ENCODE results near the gene GDAP1L1.

The GDAP1L1 gene

DNA sequence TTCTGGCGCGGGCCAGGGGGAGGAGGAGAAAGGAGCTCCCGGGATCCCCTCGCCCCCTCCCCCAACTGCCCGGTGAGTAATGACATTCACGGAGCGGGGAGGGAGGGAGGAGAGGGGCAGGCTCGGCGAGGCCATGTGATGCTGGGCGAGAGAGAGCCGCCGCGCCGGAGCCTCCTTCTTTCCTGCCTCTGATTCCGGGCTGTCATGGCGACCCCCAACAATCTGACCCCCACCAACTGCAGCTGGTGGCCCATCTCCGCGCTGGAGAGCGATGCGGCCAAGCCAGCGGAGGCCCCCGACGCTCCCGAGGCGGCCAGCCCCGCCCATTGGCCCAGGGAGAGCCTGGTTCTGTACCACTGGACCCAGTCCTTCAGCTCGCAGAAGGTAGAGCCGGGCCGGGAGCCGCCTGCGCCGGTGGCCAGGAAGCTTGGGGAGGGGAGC is at the start of gene GDAP1L1:
Gene GDAP1L1, plus strand, starts transcription at position 178 of the 441 bp plus-strand sequence. Its CDS starts 27 bp downstream, at position 205.
- DNase-seq (ENCODE audit: low spot score) = no peak

DNA sequence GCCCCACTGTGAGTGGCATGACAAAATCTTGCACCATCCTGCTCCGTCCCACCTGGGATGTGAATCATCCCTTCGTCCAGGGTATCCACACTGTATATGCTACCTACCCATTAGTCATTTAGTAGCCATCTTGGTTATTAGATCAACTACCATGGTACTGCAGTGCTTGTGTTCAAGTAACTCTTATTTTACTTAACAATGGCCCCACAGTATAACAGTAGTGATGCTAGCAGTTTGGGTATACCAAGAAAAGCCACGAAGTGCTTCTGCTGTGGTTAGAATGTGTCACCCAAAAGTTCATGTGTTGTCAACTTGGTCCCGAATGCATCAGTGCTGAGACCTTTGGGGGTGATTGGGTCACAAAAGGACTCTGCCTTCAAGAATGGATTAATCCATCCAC is 48.2 kb upstream of the GDAP1L1 start:
- DNase-seq (ENCODE audit: low spot score) = no peak

DNA sequence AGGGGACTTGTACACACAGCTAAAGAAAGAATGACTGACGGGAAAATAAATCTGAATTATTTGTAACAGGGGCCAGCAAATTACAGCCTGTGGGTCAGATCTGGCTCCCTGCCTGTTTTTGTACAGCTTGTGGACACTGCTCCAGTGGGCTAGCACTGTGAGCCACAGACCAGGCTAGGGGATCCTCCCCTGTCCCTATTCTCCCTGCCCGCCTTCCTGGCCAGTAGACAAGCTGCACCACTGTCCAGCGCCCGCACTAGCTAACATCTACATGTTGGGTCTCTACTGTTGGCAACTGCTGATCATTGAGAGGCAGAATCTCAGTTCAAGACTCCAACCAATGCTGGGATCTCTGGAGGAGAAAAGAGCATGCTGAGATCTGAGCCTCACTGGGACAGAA is 47.2 kb upstream of the GDAP1L1 start:
- DNase-seq (ENCODE audit: low spot score) = no peak

DNA sequence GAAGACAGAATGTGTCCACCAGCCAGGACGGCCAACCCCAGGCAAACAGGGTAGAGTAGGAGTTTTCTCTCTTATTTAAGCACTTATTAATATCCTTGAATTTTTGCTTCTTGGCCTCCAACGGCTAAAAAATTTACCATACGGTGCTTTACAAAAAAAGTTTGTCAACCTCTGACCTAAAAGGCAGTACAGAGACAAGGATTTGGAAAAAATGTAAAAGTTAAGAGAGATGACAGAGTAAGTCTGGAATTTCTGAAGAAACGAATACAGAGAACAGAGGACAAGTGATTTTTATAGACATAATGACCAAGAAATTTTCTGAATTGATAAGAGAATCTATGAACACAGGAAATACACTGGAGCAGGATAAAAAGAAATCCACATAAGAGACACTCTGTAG is 46.7 kb upstream of the GDAP1L1 start:
- no peak for DNase-seq (ENCODE audit: low spot score)

DNA sequence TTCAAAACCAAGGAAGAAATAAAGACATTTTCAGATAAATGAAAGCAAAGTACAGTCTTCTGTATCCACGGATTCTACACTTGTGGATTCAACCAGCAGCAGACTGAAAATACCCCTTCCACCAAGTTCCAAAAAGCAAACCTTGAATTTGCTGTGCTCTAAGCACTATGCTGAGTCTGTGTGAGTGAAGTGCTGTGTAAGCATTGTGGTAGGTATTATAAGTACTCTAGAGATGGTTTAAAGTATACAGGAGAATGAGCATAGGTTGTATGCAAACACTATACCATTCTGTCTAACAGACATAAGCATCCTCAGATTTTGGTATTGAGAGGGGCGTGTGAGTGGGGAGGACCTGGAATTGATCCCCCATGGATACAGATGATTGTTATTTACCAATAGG is 46.1 kb upstream of the GDAP1L1 start:
- DNase-seq (ENCODE audit: low spot score) = no peak

DNA sequence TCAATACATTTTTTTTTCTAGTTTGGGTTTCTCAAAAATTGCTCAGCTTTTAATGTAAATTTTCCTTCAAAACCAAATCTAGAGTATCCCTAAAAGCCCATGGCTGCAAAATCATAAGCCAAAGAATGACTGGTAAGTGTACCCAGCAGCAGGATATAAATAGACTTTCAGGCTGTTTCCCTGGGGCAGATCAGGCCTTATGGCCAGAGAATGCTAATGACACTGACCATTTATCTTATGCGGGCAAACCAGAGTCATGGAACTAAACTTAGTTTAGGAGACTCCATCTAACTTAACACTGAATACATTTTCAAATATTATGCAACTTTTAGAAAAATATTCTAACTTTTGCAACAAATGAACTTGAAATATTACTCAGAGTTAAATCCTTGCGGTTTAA is 43.9 kb upstream of the GDAP1L1 start:
- no peak for DNase-seq (ENCODE audit: low spot score)

DNA sequence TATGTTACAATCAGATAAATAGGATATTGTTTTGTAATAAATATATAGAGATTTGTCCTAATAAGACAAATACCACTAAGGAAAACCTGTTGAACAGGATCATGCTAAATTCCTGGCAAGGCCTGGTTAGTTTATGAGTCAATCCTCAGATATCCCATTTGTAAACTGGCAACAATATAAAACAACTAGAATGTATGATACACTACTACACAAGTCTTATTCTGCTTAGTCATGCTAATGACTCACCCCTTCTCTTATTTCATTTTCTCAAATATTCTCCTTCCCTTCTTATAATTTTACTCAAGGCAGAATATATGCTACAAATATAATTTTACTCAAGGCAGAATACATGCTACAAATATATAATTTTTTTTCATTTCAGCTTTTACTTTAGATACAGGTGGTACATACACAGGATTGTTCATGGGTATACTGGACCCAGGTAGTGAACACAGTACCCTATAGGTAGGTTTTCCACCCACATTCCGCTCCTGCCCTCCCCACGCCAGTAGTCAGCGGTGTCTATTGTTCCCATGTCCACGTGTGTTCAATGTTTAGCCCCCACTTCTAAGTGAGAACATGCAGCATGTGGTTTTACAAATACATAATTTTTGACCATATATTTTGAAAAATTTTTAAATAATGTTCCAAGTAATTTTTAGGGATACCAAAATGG is 42.8 kb upstream of the GDAP1L1 start:
- DNase-seq (ENCODE audit: low spot score) = no peak

DNA sequence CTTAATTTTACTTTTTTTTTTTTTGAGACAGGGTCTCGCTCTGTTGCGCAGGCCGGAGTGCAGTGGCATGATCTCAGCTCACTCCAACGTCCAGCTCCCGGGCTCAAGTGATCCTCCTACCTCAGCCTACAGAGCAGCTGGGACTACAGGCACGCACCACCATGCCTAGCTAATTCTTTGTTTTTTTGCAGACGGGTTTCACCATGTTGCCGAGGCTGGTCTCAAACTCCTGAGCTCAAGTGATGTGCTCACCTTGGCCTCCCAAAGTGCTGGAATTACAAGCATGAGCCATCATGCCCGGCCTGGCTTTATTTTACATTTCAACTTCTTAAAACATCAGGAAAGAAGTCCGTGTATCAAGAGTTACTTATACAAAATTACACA is 42.3 kb upstream of the GDAP1L1 start:
- DNase-seq (ENCODE audit: low spot score) = no peak

DNA sequence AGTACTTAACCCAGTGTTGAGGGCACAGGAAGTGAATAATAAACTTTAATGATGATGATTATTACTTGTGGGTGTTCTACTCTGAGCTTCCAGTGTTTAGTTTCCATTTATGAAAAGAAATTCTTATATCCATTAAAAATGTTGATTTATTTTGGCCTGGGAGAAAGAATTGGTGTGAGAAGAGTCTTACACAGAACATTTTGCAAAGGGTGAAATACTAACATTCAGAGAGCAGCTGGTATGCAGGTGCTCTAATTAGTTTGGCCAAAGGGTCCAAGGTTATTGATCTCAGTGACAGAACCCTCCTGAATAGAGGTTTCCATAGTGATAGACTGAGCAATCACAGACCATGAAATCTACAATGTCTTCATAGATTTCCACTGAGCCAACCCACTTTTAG is 41.0 kb upstream of the GDAP1L1 start:
- DNase-seq (ENCODE audit: low spot score) = no peak

DNA sequence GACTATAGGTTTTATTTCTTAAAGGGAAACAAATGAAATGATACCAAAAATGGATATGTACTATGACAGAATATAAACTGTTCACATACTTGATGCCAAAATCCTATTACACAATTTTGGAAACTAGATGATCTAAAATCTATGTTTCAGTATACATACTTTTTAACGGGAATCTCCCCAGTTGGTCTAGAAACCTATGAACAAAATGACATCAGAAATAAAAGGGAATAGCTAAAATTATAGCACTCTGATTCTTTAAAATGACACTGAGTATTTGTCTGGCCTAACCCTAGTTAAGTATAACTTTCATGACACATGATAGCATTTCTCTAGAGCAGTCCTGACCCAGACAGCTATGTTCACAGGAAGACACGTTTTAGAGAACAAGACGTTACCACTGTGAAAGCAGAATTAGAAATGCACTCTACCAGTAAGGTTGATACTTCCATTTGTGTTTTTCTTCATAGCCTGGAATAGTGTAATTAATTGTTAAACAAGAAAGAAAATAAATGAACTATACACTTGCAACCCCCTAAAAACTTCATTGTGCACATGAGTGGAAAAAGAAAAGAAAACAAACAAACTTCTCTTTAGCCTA is 39.9 kb upstream of the GDAP1L1 start:
- no peak for DNase-seq (ENCODE audit: low spot score)

DNA sequence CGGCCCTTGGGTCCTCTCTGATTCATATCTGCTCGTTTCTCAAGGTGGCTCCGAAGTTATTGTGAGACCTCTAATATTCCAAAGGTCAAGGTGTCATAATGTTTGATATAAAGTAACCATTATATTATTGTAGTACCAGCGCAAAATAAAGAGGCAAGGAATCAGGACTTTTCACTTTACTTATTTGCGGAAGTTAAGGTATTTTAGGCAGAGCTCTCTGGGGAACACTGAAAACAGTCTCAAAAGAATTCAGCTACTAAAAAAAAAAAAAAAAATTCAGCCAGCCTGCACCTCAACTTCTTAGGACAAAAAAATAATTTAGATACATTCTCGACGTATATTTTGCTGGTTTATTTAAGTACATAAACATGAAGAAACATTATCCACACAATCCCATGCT is 38.9 kb upstream of the GDAP1L1 start:
- DNase-seq (ENCODE audit: low spot score) = peak; percentile 46

DNA sequence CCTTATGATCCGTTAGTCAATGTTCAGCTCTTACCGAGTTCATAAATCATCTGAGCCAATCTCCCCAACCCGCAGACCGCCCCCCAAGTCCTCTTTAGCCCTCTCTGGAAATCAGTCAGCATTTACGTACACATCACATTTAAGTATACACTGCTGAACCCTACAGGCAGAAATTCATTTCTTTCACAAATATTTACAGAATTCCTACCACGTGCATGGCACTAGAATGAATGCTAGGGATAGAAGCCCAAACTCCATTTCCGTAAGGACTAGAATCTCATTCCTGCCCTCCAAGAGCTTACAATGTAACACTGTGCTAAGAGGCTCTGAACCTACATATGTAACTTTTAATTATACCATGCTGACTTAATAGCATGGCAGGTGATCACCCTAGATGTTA is 38.3 kb upstream of the GDAP1L1 start:
- peak; percentile 34 for DNase-seq (ENCODE audit: low spot score)

DNA sequence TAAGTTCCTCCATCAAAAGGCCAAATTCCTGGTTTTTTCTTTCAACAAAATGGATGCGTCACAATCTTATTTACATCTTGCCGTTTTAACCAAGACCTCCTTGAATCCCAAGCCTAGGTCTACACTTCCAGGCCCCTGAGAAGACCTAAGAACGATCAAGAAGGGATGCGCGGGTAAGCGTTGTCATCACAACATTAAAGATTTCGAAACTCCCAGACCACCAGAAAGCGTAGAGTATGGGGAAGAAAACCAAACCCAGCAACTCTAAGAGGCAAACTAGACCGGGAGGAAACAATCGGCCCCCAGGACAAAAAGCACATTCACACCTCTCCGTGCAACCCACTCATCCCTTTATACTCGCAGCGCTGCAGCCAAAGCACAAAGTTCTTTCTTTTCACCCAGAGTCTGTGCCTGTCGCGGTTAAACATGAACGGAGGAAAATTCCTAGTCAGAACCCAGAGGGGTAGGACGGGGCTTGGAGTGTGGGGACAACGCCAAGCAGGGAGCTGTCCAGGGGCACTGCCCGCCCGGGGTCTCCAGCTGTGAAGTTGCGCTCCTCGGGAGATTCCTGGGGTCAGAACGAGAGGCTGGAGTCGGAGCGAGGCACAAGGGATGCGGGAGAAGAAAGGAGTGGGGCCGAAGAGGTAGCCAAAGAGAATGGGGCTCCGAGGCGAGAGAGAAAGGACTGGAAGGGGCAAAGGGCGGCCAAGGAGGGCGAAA is 37.3 kb upstream of the GDAP1L1 start:
- DNase-seq (ENCODE audit: low spot score) = peak; percentile 55

DNA sequence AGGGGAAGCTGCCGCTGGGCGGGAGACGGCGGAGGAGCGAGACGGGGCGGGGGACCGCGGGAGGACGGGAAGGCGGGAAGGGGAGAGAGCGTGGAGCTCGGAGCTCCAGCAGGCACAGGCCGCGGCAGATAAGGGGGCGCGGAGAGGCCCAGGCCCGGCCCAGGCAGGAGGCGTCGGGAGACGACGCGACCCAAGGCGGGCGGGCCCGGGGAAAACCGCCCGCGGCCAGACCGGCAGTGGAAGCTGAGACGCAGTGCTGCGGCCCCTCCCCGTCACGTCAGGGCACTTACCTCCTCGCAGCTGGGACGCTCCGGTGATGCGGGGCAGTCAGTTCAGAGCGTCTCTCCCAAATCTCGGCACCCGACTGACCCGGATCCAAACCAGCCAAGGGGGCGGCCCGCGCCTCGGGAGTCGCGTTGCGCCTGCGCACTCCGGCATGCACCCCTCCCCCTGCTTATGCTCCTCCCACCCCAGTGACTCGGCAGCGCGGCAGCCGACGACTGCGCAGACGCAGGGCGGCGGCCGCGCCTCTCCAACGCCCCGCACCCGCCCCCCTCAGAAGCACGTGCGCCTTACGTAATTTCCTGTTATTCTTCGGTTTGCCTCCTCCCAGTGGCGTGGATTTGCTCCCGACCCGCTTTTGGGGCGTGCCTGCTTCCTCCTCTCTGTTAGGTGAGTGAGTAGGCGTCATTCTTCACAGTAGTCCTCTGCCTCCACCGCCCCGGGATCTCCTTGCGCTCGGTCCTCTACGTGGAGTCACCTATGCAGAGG is 36.5 kb upstream of the GDAP1L1 start, which contains the start of gene OSER1:
Gene OSER1, minus strand, starts transcription at position 366 of the 771 bp plus-strand sequence. CDS start 3,814 bp downstream, outside the sequence.
- DNase-seq (ENCODE audit: low spot score) = peak; percentile 98

DNA sequence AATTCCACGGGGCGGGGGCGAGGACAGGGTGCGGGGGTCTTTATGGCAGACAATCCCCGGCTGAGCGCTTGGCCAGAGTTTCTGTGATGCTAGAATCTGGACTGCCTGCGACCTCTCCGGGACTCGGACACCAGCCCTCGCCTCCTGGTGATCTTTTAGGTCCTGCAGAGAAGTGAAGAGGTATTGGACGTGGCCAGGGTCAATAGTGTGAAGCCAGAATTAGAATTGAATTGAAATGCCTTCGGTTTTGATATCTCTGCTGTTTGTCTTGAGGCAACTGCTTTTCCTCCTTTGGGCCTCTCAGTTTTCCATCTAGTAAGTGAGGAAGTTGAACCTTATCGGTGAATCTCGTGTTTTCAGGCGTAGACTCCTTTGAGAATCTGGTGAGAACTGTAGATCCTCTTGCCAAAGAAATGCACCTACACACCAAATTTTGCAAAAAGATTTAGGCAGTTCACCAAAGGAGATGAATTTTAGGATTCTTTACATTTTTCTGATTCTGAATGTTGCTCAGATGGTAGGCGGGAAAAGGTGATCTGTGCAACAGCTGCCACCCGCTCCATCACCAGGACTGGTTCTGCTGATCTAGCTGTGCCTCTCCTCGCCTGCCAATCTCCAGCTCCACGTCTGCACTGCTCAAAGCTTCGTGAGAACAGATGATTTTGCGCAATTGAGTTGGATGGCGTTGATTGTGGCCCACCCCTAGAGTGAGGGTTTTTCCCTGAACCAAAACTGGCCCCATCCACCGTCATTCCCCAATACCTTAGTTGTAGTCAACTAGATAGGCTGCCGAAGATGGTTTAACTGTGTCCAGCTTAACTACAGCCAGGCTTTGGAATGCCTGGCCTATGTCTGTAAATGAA is 35.7 kb upstream of the GDAP1L1 start:
- no peak for DNase-seq (ENCODE audit: low spot score)

DNA sequence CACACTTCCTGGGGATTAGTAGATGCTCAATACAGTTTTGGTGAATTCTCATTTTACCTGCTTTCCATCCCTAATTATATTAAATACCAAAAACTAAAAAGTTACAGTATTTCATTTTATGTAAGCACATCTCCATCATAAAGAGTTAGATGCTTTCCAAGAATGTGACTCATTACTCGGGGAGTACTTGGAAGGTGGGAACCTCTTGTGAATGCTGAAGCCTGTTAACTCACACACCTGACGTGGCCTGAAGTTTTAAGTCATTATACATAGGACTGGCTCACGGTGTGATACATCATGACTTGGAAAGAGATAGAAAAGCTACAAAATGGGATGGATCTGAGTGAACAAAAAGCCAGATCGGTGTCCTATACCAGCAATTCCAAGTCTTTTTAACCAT is 34.3 kb upstream of the GDAP1L1 start:
- no peak for DNase-seq (ENCODE audit: low spot score)

DNA sequence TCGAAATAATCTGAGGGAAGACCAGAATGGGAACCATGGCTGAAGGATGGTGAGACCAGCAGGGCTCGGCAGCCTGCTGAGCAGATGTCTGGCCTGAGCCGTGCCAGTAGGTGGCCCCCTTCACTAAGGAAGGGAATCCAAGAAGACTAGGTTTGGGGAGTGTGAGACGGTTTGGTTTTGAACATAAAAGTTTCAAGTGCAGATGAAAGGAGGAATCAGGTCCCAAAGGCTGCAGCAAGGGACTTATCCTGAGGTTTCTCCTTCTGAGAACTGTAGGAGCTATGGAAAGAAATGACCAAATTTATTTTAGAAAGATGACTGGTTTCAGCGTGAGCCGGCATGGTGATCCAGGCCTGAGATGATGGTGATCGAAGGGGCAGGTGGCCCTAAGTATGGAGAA is 32.0 kb upstream of the GDAP1L1 start:
- peak; percentile 84 for DNase-seq (ENCODE audit: low spot score)

DNA sequence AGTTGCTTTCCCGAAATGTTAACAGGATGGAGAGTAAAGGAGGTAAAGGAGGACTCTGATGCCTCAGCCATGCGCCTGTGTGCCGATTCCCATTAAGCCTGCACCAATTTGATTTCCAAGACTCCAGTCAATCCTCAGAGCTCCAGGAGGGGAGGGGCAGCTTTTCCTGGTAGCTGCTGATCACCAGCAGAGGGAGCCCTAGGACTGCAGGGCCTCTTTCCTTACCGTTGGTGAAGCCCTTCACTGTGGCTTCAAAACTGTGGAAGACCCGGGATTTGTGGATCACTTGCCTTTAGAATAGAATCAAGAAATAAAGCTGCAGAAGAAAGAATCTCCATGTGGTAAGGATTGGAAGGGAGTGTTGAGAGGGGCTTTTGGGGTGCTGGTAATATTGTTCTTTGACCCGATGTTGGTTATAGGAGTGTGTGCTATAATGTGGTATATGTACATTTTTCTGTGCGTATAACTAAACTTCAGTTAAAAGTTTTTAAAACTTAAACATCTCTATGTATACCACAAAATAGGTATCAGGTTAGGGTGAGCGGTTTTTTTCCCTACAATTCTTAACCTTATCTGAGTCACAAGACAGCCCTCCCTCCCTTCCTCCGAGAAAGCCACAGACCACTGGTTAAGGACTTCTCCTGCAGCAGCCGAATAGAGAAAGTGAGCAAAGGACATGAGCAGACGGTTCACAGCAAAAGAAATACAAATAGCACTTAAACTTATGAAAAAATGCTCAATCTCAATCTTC is 29.6 kb upstream of the GDAP1L1 start:
- DNase-seq (ENCODE audit: low spot score) = peak; percentile 72

DNA sequence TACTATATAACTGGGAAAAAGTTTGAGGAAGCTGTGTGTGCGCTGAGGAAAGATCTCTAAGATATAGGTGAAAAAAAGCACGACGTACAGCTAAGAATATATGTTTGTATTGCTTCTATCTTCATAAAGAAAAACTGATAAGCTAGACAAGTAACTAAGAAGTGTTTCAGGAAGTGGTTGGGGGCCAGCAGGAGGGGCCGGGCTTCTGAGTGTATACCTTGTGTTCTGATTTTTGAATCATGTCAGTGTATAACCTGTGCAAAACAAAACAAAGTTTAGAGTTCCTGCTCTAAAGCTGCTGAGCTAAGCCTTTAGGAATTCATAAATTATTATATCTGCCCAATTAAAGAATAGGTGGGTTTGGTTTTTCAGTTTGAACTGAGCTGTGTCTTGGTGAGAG is 28.7 kb upstream of the GDAP1L1 start:
- no peak for DNase-seq (ENCODE audit: low spot score)

DNA sequence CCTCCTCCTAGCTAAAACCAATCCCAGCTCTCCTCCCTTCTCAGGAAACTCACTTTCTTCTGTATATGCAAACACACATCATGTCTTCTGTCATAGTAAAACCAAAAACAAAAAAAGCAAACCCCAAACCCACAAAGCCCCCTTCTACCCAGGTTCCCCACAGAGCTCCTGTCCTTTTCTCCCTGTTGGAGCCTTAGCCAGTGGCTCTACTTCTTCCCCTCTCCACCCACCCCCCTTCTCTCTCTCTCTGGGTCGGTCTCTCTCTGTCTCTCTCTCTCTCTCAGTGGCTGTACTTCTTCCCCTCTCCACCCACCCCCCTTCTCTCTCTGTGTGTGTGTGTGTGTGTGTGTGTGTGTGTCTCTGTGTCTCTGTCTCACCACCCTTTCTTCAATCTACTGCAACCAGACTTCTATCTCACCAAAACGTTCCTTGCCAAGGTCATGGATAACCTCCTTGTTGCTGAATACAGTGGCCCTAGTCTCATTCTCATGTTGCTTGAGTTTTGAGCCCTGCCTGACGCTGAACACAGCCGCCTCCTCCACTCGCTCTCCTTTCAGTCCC is 27.9 kb upstream of the GDAP1L1 start:
- DNase-seq (ENCODE audit: low spot score) = no peak
